ENCODE results near the gene SLC26A2. TPM values are rescaled to one million over a fixed set of nuclear protein-coding genes. Genes with fewer than 3 reads are reported as not detected.

Gene SLC26A2
- total and polyA plus RNA-seq, 4 donors = 5.8 to 25.6 (median 14.1) TPM

DNA sequence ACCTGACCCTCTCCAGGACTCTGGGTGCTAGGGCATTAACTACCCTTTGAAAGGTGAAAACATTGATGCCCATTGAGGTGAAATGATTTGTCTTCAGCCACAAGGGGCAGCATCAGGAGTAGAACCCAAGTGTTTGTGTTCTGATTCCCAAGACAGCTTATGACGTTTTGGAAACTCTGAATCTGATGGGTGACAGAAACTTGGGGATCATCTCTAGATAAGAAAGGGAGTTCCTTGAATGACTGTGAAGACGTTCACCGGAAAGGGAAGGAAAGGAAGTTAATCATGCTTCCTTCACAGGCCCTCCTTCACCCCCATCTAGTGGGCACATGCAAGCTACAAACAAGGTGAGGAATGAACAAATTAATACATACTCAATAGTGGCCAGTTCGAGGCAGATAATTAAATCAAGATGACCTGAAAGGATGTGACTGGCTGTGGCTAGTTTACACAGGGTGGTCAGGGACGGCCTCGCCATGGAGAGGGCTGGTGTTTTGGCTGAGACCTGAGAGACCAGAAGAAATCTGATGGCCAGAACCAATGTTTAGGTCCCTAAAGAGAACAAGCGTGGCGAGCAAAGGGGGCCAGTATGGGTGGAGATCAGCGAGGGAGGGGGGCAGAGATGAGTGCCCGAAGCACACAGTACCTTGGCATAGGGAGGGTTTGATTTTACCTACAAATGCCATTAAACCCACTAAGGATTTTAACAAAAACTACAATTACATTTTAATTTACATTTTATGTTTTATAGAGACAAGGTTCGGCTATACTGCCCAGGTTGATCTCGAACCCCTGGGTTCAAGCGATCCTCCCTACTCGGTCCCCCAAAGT is 937 bp upstream of the SLC26A2 start:
- H3K27ac ChIP-seq (ENCODE audit: low read depth in 1 of 2, low read length in 1 of 2) = peak overlapping the region; percentile 91 to 94
- no peaks in the 10 kb centered on the region for H3K27me3 ChIP-seq (ENCODE audit: control insufficient read depth in 3 of 3, insufficient read depth in 3 of 3, low read length in 2 of 3)
- H3K9ac ChIP-seq (ENCODE audit: insufficient read depth in 1 of 2, low read length in 2 of 2) = peak overlapping the region; percentile 41 to 86
- no peak for ATAC-seq (ENCODE audit: insufficient read depth, low FRiP score)
- H3K4me1 ChIP-seq (ENCODE audit: control insufficient read depth in 5 of 5, insufficient read depth in 5 of 5, low read length in 5 of 5) = peaks cover 5 to 14% (median 6%) of the 10 kb centered on the region in 5 donors
- no peaks in the 10 kb centered on the region for H3K36me3 ChIP-seq (ENCODE audit: control insufficient read depth in 4 of 4, insufficient read depth in 4 of 4, low read length in 4 of 4)
- H3K4me3 ChIP-seq = no peak overlapping the region
- TF ChIP-seq, protein P1, sequence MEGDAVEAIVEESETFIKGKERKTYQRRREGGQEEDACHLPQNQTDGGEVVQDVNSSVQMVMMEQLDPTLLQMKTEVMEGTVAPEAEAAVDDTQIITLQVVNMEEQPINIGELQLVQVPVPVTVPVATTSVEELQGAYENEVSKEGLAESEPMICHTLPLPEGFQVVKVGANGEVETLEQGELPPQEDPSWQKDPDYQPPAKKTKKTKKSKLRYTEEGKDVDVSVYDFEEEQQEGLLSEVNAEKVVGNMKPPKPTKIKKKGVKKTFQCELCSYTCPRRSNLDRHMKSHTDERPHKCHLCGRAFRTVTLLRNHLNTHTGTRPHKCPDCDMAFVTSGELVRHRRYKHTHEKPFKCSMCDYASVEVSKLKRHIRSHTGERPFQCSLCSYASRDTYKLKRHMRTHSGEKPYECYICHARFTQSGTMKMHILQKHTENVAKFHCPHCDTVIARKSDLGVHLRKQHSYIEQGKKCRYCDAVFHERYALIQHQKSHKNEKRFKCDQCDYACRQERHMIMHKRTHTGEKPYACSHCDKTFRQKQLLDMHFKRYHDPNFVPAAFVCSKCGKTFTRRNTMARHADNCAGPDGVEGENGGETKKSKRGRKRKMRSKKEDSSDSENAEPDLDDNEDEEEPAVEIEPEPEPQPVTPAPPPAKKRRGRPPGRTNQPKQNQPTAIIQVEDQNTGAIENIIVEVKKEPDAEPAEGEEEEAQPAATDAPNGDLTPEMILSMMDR (IDR thresholded peaks at IDR 0.05; ENCODE audit: control extremely low read depth, extremely low read depth) = peak; percentile 9
- WGBS, 2 donors = 31 to 32% methylated on average over 14 of the region's 14 CpGs
- DNase-seq = peak in 2 of 3 donors; percentile 56 to 65
- no peaks in the 10 kb centered on the region for H3K9me3 ChIP-seq (ENCODE audit: control insufficient read depth in 4 of 4, insufficient read depth in 3 of 4, low read length in 3 of 4)

GRCh38 chr5:149961186-149961685 is 678 bp downstream of the SLC26A2 start:
- Histone ChIP-seq H3K9me3 (ENCODE audit: control insufficient read depth in 4 of 4, insufficient read depth in 3 of 4, low read length in 3 of 4) (no peaks in the 10 kb centered on the region), H3K27me3 (ENCODE audit: control insufficient read depth in 3 of 3, insufficient read depth in 3 of 3, low read length in 2 of 3) (no peaks in the 10 kb centered on the region), H3K9ac (ENCODE audit: insufficient read depth in 1 of 2, low read length in 2 of 2) (peak overlapping the region in 1 of 2 donors; percentile 53), H3K27ac (ENCODE audit: low read depth in 1 of 2, low read length in 1 of 2) (peak overlapping the region; percentile 79 to 84), H3K4me1 (ENCODE audit: control insufficient read depth in 5 of 5, insufficient read depth in 5 of 5, low read length in 5 of 5) (peaks cover 5 to 14% (median 6%) of the 10 kb centered on the region in 5 donors), H3K36me3 (ENCODE audit: control insufficient read depth in 4 of 4, insufficient read depth in 4 of 4, low read length in 4 of 4) (no peaks in the 10 kb centered on the region), H3K4me3 (peak overlapping the region; percentile 68)
- TF ChIP-seq, protein P1 (IDR thresholded peaks at IDR 0.05; ENCODE audit: control extremely low read depth, extremely low read depth) = no peak
- 14% methylated on average over 23 of the region's 23 CpGs for WGBS, 2 donors
- DNase-seq = peak in 1 of 3 donors; percentile 14
- ATAC-seq (ENCODE audit: insufficient read depth, low FRiP score) = no peak

GRCh38 chr5:149961957-149962409 is 1.4 kb downstream of the SLC26A2 start:
- 61 to 71% methylated on average over 6 of the region's 6 CpGs for WGBS, 2 donors
- no peak for ATAC-seq (ENCODE audit: insufficient read depth, low FRiP score)
- H3K36me3 ChIP-seq (ENCODE audit: control insufficient read depth in 4 of 4, insufficient read depth in 4 of 4, low read length in 4 of 4) = no peaks in the 10 kb centered on the region
- TF ChIP-seq, protein P1 (IDR thresholded peaks at IDR 0.05; ENCODE audit: control extremely low read depth, extremely low read depth) = peak; percentile 6
- H3K27ac ChIP-seq (ENCODE audit: low read depth in 1 of 2, low read length in 1 of 2) = no peak overlapping the region
- peaks cover 5 to 14% (median 6%) of the 10 kb centered on the region in 5 donors for H3K4me1 ChIP-seq (ENCODE audit: control insufficient read depth in 5 of 5, insufficient read depth in 5 of 5, low read length in 5 of 5)
- peak; percentile 27 to 77 (median 73) for DNase-seq
- no peak overlapping the region for H3K9ac ChIP-seq (ENCODE audit: insufficient read depth in 1 of 2, low read length in 2 of 2)
- H3K4me3 ChIP-seq = no peak overlapping the region
- no peaks in the 10 kb centered on the region for H3K9me3 ChIP-seq (ENCODE audit: control insufficient read depth in 4 of 4, insufficient read depth in 3 of 4, low read length in 3 of 4)
- H3K27me3 ChIP-seq (ENCODE audit: control insufficient read depth in 3 of 3, insufficient read depth in 3 of 3, low read length in 2 of 3) = no peaks in the 10 kb centered on the region

Data from lung (tissue), 12 donors.